Subcutaneous adipose tissue (tissue), 4 donors: ENCODE results near the gene MFRP. TPM values are rescaled to one million over a fixed set of nuclear protein-coding genes. Genes with fewer than 3 reads are reported as not detected.

Experiments
- CTCF ChIP-seq: fragments of 450-650 bp; IDR thresholded peaks from one replicate; pipeline ENCODE4 v1.5.1; 2016; ENCODE audit warnings: low read depth, mild to moderate bottlenecking, control low read depth, antibody characterized with exemption, moderate library complexity
- total RNA-seq, 4 donors: library from RNA; depleted of rRNA; stranded (reverse); fragments of >200 nt; gene quantifications; one replicate each; pipeline ENCODE4 v1.1.0, GENCODE V29; 2016

The MFRP gene
- total RNA-seq, 4 donors from 2014 or later, result not detected

- no peak for TF ChIP-seq CTCF
Observed at GRCh38 chr11:119329320-119329719, 17.2 kb downstream of the MFRP start.

GRCh38 chr11:119324189-119324588 is 22.3 kb downstream of the MFRP start:
- TF ChIP-seq CTCF, result no peak

- no peak for TF ChIP-seq CTCF
Observed at GRCh38 chr11:119323532-119324033, 22.9 kb downstream of the MFRP start.

- no peak for TF ChIP-seq CTCF
Observed at GRCh38 chr11:119322921-119323531, 23.5 kb downstream of the MFRP start.

GRCh38 chr11:119322360-119322739 is 24.2 kb downstream of the MFRP start:
- TF ChIP-seq CTCF, result no peak

GRCh38 chr11:119320776-119321524 is 25.6 kb downstream of the MFRP start:
- TF ChIP-seq CTCF, result no peak

GRCh38 chr11:119320240-119320775 is 26.2 kb downstream of the MFRP start:
- no peak for TF ChIP-seq CTCF
